A549 (cell line): ENCODE results near the gene ETNPPL. TPM values are rescaled to one million over a fixed set of nuclear protein-coding genes. Genes with fewer than 3 reads are reported as not detected.

Source experiments
- ATAC-seq, 2 experiments: fragments of 200-7000 bp in 1 of 2; fragments of >200 bp in 1 of 2; cut with Nextera tagmentation in 1 of 2; cut with Tn5 transposase in 1 of 2; 3 replicates each; pipeline versions ENCODE4 v1.8.0 to v1.9.1; 2018 to 2020; ENCODE audit warnings: mild to moderate bottlenecking in 1 of 2, moderate library complexity in 1 of 2
- CTCF ChIA-PET: fragments of 300-600 bp; sonication (Branson Sonifier 250); formaldehyde crosslinking; extraction: SDS; loops from one replicate; lab custom pipeline; 2021; ENCODE audit warnings: antibody characterized with exemption, inconsistent platforms; lab: Yijun Ruan, JAX
- POLR2A ChIA-PET: fragments of 350-600 bp; formaldehyde crosslinking; extraction: SDS; loops from one replicate; lab custom pipeline; 2021; ENCODE audit warnings: antibody characterized with exemption, inconsistent platforms; lab: Yijun Ruan, JAX
- DNase-seq, 2 experiments: peaks; one replicate each; pipeline versions ENCODE4 v3.0.0 to v3.0.0-alpha.2; 2011 to 2016; ENCODE audit warnings: low read depth in 1 of 2, low spot score in 1 of 2
- FAIRE-seq: peaks from 2 replicates; lab custom pipeline; 2011; peaks lifted over from hg19 to GRCh38; lab: Jason Lieb, UNC
- H3K27ac ChIP-seq, 2 experiments: fragments of >200 bp; sonication (Bioruptor Twin); formaldehyde crosslinking; 3 replicates each; pipeline ENCODE4 v1.5.1; 2016 to 2017
- H3K4me1 ChIP-seq: fragments of >200 bp; sonication (Bioruptor Twin); formaldehyde crosslinking; 3 replicates; pipeline ENCODE4 v1.6.1; 2016
- H3K4me2 ChIP-seq: fragments of >200 bp; sonication (Bioruptor Twin); formaldehyde crosslinking; 3 replicates; pipeline ENCODE4 v1.6.1; 2016
- H3K4me3 ChIP-seq: fragments of >200 bp; sonication (Bioruptor Twin); formaldehyde crosslinking; 3 replicates; pipeline ENCODE4 v1.5.1; 2016
- H3K9me3 ChIP-seq: fragments of >200 bp; sonication (Bioruptor Twin); formaldehyde crosslinking; 3 replicates; pipeline ENCODE4 v1.6.1; 2016
- ATOH8 ChIP-seq: fragments of 250-450 bp; sonication (Bioruptor Pico); IDR thresholded peaks from 2 replicates; pipeline ENCODE4 v1.5.0; 2020; ENCODE audit warnings: low read depth, mild to moderate bottlenecking, moderate library complexity
- BHLHE40 ChIP-seq: IDR thresholded peaks from 2 replicates; pipeline ENCODE4 v1.6.1; 2012; ENCODE audit warnings: low read depth, low read length, inconsistent platforms
- CBX2 ChIP-seq: fragments of 200-600 bp; sonication (generic); IDR thresholded peaks from 2 replicates; pipeline ENCODE4 v1.6.1; 2016; ENCODE audit warnings: low read depth, mild to moderate bottlenecking, borderline replicate concordance
- CEBPB ChIP-seq, 2 experiments: fragments of >200 bp in 1 of 2; sonication (Bioruptor Twin) in 1 of 2; formaldehyde crosslinking in 1 of 2; IDR thresholded peaks; 2 replicates each; pipeline ENCODE4 v1.6.1; 2012 to 2016
- EHF ChIP-seq: fragments of 250-450 bp; sonication (Bioruptor Pico); IDR thresholded peaks from 2 replicates; pipeline ENCODE4 v1.5.0; 2020; ENCODE audit warnings: mild to moderate bottlenecking
- EHMT2 ChIP-seq: fragments of 200-600 bp; sonication (generic); IDR thresholded peaks from 2 replicates; pipeline ENCODE4 v1.6.1; 2016; ENCODE audit warnings: antibody characterized with exemption, low read depth, mild to moderate bottlenecking, moderate library complexity
- FOSB ChIP-seq: fragments of 250-450 bp; sonication (Bioruptor Pico); IDR thresholded peaks from 2 replicates; pipeline ENCODE4 v1.5.0; 2020; ENCODE audit warnings: mild to moderate bottlenecking, moderate library complexity
- FOSL2 ChIP-seq, 2 experiments: fragments of 450-650 bp in 1 of 2; fragments of >200 bp in 1 of 2; sonication (Bioruptor Twin) in 1 of 2; formaldehyde crosslinking; IDR thresholded peaks; 2 replicates each; pipeline versions ENCODE4 v1.5.0 to v1.6.1; 2016 to 2020; ENCODE audit warnings: mild to moderate bottlenecking in 1 of 2, moderate library complexity in 1 of 2
- HDAC2 ChIP-seq: fragments of 200-600 bp; sonication (generic); IDR thresholded peaks from 2 replicates; pipeline ENCODE4 v1.6.1; 2016
- HOXA7 ChIP-seq: fragments of 250-450 bp; sonication (Bioruptor Pico); IDR thresholded peaks from 2 replicates; pipeline ENCODE4 v1.5.0; 2020; ENCODE audit warnings: mild to moderate bottlenecking, moderate library complexity
- HOXB13 ChIP-seq: fragments of 250-450 bp; sonication (Bioruptor Pico); IDR thresholded peaks from 2 replicates; pipeline ENCODE4 v1.5.0; 2020; ENCODE audit warnings: low read depth, mild to moderate bottlenecking, moderate library complexity
- HOXB5 ChIP-seq: fragments of 250-450 bp; sonication (Bioruptor Pico); IDR thresholded peaks from 2 replicates; pipeline ENCODE4 v1.5.0; 2020; ENCODE audit warnings: mild to moderate bottlenecking, moderate library complexity
- JUN ChIP-seq, 2 experiments: fragments of >200 bp; sonication (Bioruptor Twin); formaldehyde crosslinking; IDR thresholded peaks; 2 replicates in 1 of 2; 3 replicates in 1 of 2; pipeline ENCODE4 v1.6.1; 2016 to 2017
- KDM1A ChIP-seq: fragments of 200-600 bp; sonication (generic); IDR thresholded peaks from 2 replicates; pipeline ENCODE4 v1.6.1; 2016; ENCODE audit warnings: low read depth, mild to moderate bottlenecking
- MAFK ChIP-seq: fragments of 450-650 bp; IDR thresholded peaks from 2 replicates; pipeline ENCODE4 v1.6.1; 2014; ENCODE audit not compliant: partially characterized antibody
- PHF8 ChIP-seq: fragments of 200-600 bp; sonication (generic); IDR thresholded peaks from 2 replicates; pipeline ENCODE4 v1.6.1; 2016; ENCODE audit warnings: low read depth, mild to moderate bottlenecking, antibody characterized with exemption, moderate library complexity, borderline replicate concordance
- RAD21 ChIP-seq, 2 experiments: fragments of >200 bp in 1 of 2; sonication (Bioruptor Twin) in 1 of 2; formaldehyde crosslinking in 1 of 2; IDR thresholded peaks in 1 of 2; conservative IDR thresholded peaks in 1 of 2; 2 replicates in 1 of 2; 3 replicates in 1 of 2; pipeline ENCODE4 v1.6.1; 2012 to 2018; ENCODE audit warnings: inconsistent platforms in 1 of 2
- RFX5 ChIP-seq: fragments of 450-650 bp; IDR thresholded peaks from 2 replicates; pipeline ENCODE4 v1.7.1; 2014; ENCODE audit warnings: antibody characterized with exemption, mild to moderate bottlenecking, moderate library complexity
- RNF2 ChIP-seq: fragments of 200-600 bp; sonication (generic); IDR thresholded peaks from 2 replicates; pipeline ENCODE4 v1.6.1; 2016; ENCODE audit warnings: low read depth, mild to moderate bottlenecking, antibody characterized with exemption, moderate library complexity, borderline replicate concordance
- SMC3 ChIP-seq: fragments of >200 bp; sonication (Bioruptor Twin); formaldehyde crosslinking; IDR thresholded peaks from 3 replicates; pipeline ENCODE4 v1.6.1; 2018; ENCODE audit warnings: inconsistent platforms
- SREBF2 ChIP-seq: fragments of 450-650 bp; IDR thresholded peaks from 2 replicates; pipeline ENCODE4 v1.6.1; 2014; ENCODE audit warnings: mild to moderate bottlenecking, moderate library complexity
- USF2 ChIP-seq: fragments of 450-650 bp; IDR thresholded peaks from 2 replicates; pipeline ENCODE4 v1.6.1; 2014; ENCODE audit warnings: antibody characterized with exemption
- ZC3H11A ChIP-seq: fragments of 450-650 bp; IDR thresholded peaks from 2 replicates; pipeline ENCODE4 v1.6.1; 2014; ENCODE audit warnings: antibody characterized with exemption, mild to moderate bottlenecking
- ZNF302 ChIP-seq: fragments of 250-450 bp; sonication (Bioruptor Pico); IDR thresholded peaks from 2 replicates; pipeline ENCODE4 v1.9.0; 2021; ENCODE audit warnings: inconsistent platforms, mild to moderate bottlenecking, moderate library complexity
- ZSCAN20 ChIP-seq: fragments of 250-450 bp; sonication (Bioruptor Pico); IDR thresholded peaks from 2 replicates; pipeline ENCODE4 v1.8.0; 2022; ENCODE audit warnings: mild to moderate bottlenecking, moderate library complexity
- WGBS: methylation state at CpG from one replicate; pipeline ENCODE4 v1.1.6; 2017; ENCODE audit errors: missing lambda C conversion rate; 5-methylcytosine and 5-hydroxymethylcytosine counted together
- polyA plus RNA-seq, 4 experiments: library from polyadenylated mRNA; depleted of rRNA in 3 of 4; stranded (reverse); fragments of >200 nt; fragmentation: RNase III in 1 of 4; extraction: RNeasy Plus Mini Kit Qiagen cat#74134 plus additional on column Dnase treatment in 1 of 4; gene quantifications; 2 replicates in 3 of 4; 3 replicates in 1 of 4; pipeline ENCODE4 v1.2.3, GENCODE V29; 2011 to 2017

Gene ETNPPL
- polyA plus RNA-seq, 2 of the 4 experiments (the other 2 are of a cell fraction) = not detected

DNA sequence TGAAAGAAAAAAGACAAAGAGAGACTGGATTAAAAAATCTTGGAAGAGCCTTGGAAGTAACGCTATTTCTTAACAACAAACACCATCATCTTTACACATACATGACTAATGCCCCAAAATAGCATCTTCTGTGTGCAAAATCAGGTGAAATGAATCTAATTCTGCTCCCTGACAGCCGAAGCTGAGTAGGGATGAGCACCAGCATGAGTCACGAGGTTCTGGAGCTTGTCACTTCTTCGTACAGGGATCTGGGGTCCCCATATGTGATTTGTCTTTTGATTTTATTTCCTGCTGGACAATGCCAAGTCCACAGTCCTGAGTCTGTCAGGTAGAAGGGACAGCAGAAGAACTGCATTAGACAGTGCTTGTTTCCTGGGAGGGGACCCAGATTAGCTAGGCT, 56.6 kb downstream of the ETNPPL start:
- CTCF ChIA-PET = interaction anchor here (1.0 kb wide), 1 partner anchor 12 kb away, joined by 7 read pairs; no protein-coding TSS in a partner anchor
- WGBS = 30% methylated on average over 4 of the region's 4 CpGs

DNA sequence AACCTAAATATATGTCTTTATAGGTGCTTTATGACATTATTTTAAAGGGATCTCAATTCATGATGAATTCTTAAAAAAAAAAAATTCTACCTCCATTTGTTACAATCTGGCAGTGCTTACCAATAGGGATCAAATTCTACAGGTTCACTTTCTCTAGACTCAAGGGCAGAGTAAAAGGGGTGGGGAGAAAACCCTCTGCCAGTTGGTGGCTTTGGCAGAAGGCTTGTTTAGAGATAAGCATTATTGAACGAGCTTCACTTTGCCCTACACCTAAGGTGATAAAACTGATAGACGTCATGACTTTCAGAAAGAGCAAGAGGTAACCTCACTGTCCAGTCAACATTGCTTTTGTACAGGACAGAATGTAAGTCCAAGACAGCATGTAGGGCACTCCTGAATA, 58.9 kb downstream of the ETNPPL start:
- DNase-seq (no peak), ATAC-seq (no peak), FAIRE-seq (no peak)
- WGBS = 35% methylated on average over 2 of the region's 2 CpGs
- H3K4me3 ChIP-seq = no peak overlapping the region
- POLR2A ChIA-PET = no interaction called here
- H3K4me1 ChIP-seq = no peaks in the 10 kb centered on the region
- H3K9me3 ChIP-seq = no peaks in the 10 kb centered on the region
- H3K4me2 ChIP-seq = no peak overlapping the region
- no peak overlapping the region for H3K27ac ChIP-seq
- CTCF ChIA-PET = no interaction called here
- no peak for TF ChIP-seq SREBF2
- no peak for TF ChIP-seq PHF8
- no peak for TF ChIP-seq SMC3
- no peak for TF ChIP-seq HDAC2
- TF ChIP-seq HOXB5 (CRISPR knock-in tag) = no peak
- no peak for TF ChIP-seq EHMT2
- no peak for TF ChIP-seq CEBPB (IDR thresholded peaks at IDR 0.05)
- no peak for TF ChIP-seq ATOH8
- TF ChIP-seq ZNF302 (CRISPR knock-in tag) = no peak
- TF ChIP-seq MAFK = no peak
- TF ChIP-seq, all 56 proteins: peak for 0

More for the DNA sequence above, 56.6 kb downstream of the ETNPPL start:
- H3K27ac ChIP-seq = no peak overlapping the region
- no peaks in the 10 kb centered on the region for H3K4me1 ChIP-seq
- H3K9me3 ChIP-seq = no peaks in the 10 kb centered on the region
- H3K4me3 ChIP-seq = no peak overlapping the region
- no peak overlapping the region for H3K4me2 ChIP-seq
- POLR2A ChIA-PET = no interaction called here
- DNase-seq (no peak), ATAC-seq (no peak), FAIRE-seq (no peak)
- TF ChIP-seq HOXB13 (CRISPR knock-in tag) = no peak
- no peak for TF ChIP-seq EHF

GRCh38 chr4:108703370-108703769, 59.5 kb downstream of the ETNPPL start:
- CTCF ChIA-PET = no interaction called here
- POLR2A ChIA-PET = no interaction called here
- no peak for FAIRE-seq
- no peak for ATAC-seq
- Histone ChIP-seq H3K4me3 (no peak overlapping the region), H3K4me2 (no peak overlapping the region), H3K27ac (no peak overlapping the region), H3K4me1 (no peaks in the 10 kb centered on the region), H3K9me3 (no peaks in the 10 kb centered on the region)
- no peak for DNase-seq
- TF ChIP-seq USF2 (no peak), CBX2 (no peak), ZC3H11A (no peak), KDM1A (no peak), JUN (IDR thresholded peaks at IDR 0.05) (no peak), RFX5 (no peak), RNF2 (no peak), EHF (no peak), RAD21 (conservative IDR thresholded peaks at IDR 0.05 in 1 of 2, IDR thresholded peaks at IDR 0.05 in 1 of 2) (no peak), ZSCAN20 (CRISPR knock-in tag) (no peak), BHLHE40 (no peak), FOSL2 (IDR thresholded peaks at IDR 0.05) (no peak), FOSL2 (CRISPR knock-in tag; IDR thresholded peaks at IDR 0.05) (no peak), FOSB (no peak), ZNF302 (CRISPR knock-in tag) (no peak), HOXA7 (CRISPR knock-in tag) (no peak), MAFK (no peak), HDAC2 (no peak)
